Measurements from ENCODE around the gene PHLDA3.

The PHLDA3 gene

DNA sequence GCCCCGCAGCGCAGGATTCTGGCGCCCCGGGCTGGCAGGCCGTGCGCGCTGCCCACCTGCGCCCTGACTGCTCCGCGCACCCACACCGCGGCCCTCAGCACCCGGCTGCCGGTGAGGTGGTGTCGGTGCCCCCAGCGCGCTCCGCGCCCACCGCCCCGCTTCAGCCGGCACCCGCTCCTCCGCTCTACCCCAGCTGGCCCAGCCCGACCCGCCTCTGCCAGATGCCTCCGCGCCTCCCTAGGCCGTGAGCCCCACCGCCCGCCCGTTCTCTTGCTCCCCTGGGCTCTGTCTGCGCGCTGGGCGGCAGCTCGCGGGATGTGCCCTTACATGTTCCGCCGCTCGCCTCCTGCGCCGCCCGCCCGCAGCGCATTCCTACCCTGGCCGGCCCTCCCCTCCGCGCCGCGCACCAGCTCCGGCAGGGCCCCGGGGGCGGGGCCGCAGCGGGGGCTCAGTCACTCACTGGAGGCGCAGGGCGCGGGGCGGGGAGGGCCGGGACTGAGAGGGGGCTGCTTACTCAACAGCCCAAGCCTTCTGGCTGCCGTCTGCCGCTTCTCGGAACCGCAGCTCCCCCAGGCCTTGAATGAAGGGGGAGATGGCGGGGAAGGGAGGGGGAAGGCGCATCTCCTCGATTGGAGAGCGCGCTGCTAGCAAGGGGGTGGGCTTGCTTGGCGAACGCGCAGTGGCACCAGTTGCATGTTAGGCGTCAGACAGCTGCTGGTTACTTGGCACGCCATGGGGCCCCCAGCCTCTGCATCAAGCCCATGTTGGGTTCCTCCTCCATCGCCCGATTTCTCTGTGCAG is at the start of gene PHLDA3:
Gene PHLDA3, minus strand, starts transcription at position 345 of the 801 bp plus-strand sequence. CDS start 402 bp downstream, outside the sequence.
- in situ Hi-C loops (cut with HindIII; ENCODE audit: low sequenced_read_pairs) = no loop called here

DNA sequence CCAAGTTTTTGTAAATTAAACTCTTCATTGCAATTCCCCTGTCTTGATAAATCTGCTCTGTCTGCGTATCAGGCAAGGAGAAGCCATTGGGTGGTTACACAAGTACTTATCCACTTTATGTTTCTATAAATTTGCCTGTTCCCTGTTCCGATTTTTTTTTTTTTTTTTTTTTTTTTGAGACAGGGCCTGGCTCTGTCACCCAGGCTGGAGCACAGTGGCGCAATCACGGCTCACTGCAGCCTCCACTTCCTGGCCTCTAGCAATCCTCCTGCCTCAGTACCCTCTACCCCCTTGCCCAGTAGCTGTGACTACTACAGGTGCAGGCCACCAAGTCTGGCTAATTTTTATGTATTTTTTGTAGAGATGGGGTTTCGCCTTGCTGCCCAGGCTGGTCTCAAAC is 49.1 kb upstream of the PHLDA3 start:
- in situ Hi-C loops (cut with HindIII; ENCODE audit: low sequenced_read_pairs) = loop anchor here (5.0 kb wide), 5 partner anchors 39 to 394 kb away; no protein-coding TSS in a partner anchor

DNA sequence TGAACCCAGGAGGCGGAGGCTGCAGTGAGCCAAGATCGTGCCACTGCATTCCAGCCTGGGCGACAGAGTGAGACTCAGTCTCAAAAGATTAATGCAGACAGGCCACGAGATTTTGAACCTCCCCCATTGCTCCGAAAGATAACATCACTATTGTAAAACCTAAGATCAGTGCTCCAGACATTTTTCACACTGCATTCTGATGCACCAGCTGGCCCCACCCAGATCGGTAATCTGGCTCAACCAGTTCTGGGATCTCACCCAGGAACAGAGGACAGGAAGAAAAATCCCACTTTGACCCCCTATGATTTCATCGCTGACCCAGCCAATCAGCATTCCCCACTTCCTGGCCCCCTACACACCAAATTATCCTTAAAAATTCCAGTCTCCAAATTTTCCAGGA is 48.6 kb upstream of the PHLDA3 start:
- in situ Hi-C loops (cut with HindIII; ENCODE audit: low sequenced_read_pairs) = loop anchor here (5.0 kb wide), 5 partner anchors 40 to 395 kb away; no protein-coding TSS in a partner anchor

DNA sequence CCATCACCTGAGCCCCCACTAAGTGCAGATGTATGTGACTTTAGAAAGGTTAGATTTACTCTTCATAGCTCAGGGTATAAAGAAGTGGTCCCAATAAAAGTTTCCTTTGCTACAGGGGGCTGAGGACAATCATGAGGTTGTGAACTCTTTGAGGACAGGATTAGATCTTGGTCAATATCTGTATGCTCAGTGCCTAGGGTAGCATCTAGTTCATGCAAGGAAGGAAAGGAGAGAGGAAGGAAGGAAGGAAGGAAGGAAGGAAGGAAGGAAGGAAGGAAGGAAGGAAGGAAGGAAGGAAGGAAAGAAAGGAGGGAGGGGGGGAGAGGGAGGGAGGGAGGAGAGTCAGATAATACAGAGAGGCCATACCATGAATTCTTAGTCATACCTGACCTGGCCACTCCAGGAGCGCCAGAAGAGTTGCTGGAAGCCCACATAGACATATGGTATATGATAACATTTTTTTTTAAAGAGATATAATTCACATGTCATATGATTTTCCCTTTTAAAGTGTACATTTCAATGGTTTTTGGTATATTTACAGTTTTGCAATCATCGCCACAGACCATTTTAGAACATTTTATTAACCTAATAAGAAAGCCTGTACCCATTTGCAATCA is 47.6 kb upstream of the PHLDA3 start:
- in situ Hi-C loops (cut with HindIII; ENCODE audit: low sequenced_read_pairs) = loop anchor here (5.0 kb wide), 5 partner anchors 39 to 396 kb away; no protein-coding TSS in a partner anchor

DNA sequence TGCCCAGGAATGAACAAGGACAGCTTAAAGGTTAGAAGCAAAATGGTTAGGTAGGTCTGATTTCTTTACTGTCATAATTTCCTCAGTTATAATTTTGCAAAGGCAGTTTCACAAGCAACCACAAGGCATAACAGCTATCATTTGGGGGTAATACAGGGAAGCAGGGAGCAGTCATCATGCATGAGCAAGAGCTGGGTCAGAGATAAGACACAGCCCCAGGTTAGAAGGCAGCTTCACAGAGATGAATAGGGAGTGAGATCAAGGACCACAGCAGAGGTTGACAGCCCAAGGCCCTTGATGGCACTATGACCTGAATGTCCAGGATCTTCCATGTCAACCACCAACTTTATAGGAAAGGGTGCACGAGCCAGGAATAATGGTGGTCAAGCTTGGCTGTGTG is 46.9 kb upstream of the PHLDA3 start:
- in situ Hi-C loops (cut with HindIII; ENCODE audit: low sequenced_read_pairs) = loop anchor here (5.0 kb wide), 5 partner anchors 39 to 396 kb away; no protein-coding TSS in a partner anchor

DNA sequence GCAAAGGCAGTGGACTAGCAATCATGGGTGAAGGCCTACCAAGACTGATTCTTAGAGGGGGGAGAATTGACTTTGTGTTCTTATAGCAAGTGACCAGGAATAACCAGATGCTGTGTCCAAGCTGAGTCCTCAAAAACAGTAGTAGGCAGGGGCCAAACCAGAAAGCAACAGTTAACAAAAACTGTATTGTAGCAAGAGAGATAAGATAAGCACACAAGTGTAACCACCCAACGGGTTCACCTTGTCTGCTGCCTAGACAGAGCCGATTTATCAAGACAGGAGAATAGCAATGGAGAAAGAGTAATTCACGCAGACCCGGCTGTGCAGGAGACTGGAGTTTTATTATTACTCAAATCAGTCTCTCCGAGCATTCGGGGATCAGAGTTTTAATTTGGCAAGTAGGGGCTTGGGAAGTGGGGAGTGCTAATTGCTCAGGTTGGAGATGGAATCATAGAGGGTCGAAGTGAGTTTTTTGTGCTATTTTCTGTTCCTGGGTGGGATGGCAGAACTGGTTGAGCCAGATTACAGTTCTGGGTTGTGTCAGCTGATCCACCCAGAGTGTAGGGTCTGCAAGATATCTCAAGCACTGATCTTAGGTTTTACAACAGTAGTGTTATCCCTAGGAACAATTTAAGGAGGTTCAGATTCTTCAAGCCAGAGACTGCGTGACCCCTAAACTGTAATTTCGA is 46.2 kb upstream of the PHLDA3 start:
- in situ Hi-C loops (cut with HindIII; ENCODE audit: low sequenced_read_pairs) = loop anchor here (5.0 kb wide), 5 partner anchors 38 to 397 kb away; no protein-coding TSS in a partner anchor

DNA sequence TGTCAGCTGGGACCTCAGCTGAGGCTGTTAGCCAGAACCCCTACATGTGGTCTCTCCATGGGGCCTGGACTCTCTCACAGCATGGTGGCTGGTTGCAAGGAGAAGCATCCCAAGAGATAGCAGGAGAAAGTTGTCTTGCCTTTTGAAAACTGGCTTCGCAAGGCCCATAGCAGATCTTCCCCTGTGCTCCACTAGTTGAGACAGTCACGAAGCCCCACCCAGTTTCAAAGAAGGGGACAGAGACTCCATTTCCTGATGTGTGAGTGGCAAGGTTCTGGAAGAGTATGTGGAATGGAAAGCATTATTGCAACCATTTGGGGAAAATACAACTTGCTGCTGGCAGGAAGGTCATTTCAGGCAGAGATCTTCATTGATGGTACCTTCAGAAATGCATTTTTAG is 45.5 kb upstream of the PHLDA3 start:
- in situ Hi-C loops (cut with HindIII; ENCODE audit: low sequenced_read_pairs) = no loop called here

DNA sequence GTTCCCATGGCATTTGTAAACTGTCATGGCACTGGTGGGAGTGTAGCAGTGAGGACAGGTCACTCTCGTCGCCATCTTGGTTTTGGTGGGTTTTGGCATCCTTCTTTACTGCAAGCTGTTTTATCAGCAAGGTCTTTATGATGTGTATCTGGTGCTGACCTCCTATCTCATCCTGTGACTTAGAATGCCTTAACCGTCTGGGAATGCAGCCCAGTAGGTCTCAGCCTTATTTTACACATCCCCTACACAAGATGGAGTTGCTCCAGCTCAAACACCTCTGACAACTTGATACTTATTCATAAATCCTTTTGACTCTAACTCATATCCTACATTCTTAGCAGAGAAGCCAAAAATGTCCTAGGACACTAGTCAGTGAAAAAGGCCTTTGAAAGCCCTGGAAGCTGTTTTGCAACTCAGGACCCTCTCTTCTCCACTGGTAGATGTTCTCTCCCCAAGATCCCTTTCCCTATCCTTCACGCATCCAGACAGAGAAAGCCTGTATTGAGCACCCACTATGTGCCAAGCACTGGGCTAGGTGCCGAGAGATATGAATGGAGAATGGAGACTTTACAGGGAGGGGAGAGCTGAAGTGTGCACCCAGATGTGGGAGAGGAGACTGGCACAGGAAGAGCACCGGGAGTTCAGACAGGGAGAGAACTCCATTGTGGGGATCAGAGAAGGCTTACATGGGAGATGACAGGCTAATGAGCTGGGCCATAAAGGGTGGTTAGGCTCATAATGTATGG is 44.7 kb upstream of the PHLDA3 start:
- in situ Hi-C loops (cut with HindIII; ENCODE audit: low sequenced_read_pairs) = no loop called here

DNA sequence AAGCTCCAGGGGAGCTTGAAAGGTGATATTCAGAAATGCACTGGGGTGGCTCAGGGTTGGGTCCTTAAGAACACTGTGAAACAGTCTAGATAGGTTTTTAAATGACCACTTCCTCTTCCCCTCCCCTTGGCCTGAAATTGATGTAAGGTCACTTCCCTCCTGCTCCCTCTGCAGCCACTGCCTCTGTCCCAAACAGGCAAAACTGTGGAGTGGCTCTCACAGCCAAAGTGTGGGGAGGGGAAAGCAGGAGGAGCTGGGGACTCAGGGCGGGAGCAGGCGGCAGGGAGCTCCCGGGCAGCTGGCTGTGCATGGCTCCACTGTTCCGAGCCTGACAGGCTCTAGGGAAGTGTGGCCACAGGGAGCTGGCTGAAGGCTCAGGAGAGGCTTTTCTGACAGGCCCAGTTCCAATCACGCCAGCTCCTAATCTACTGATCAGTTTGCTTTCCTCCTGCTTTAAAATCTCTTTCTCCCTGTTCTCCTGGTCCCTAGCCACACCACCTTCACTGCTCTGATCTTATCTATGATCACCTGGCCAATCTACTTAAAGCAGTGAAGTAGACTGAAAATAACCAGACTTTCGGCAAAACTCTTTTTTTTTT is 43.1 kb upstream of the PHLDA3 start:
- in situ Hi-C loops (cut with HindIII; ENCODE audit: low sequenced_read_pairs) = no loop called here

DNA sequence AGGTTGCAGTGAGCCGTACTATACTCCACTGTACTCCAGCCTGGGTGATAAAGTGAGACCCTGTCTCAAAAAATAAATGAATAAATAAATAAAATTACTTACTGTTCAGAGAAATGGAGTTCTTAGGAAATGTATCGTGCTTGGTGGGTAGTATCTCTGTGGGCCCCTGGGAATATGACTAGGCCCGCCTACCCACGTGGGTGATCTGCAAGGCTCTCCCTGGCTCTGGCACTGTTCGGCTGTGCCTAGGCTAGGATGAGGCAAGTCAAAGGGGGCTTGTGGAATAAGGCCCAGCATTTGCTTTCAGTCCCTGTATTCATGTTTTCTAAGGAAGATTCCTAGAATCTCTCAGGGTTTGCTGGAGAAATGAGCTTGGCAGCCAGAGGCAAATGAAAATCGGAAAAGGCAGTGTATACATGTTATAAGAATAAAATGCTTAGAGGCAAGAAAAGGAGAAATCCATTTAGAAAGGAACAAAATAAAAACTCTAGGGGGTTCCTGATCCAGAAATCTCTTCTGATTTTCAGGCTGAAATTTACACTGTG is 42.5 kb upstream of the PHLDA3 start:
- in situ Hi-C loops (cut with HindIII; ENCODE audit: low sequenced_read_pairs) = no loop called here

DNA sequence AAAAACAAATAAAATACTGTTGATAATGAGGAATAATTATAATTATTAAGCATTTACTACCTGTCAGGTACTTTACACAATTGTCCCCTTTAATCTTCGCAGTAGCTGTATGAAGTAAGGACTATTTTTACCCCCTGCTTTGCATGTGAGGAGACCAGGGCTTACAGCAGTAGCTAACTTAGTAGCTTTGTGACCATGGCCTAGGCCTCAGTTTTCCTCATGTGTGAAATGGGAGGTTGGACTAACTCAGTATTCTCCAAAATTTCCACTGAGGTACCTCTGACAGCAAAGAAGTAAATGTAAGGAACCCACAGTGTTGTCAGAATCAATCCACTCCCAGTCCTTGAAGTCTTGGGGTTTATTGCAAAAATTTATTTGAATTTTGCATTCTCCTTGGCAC is 41.7 kb upstream of the PHLDA3 start:
- in situ Hi-C loops (cut with HindIII; ENCODE audit: low sequenced_read_pairs) = no loop called here

DNA sequence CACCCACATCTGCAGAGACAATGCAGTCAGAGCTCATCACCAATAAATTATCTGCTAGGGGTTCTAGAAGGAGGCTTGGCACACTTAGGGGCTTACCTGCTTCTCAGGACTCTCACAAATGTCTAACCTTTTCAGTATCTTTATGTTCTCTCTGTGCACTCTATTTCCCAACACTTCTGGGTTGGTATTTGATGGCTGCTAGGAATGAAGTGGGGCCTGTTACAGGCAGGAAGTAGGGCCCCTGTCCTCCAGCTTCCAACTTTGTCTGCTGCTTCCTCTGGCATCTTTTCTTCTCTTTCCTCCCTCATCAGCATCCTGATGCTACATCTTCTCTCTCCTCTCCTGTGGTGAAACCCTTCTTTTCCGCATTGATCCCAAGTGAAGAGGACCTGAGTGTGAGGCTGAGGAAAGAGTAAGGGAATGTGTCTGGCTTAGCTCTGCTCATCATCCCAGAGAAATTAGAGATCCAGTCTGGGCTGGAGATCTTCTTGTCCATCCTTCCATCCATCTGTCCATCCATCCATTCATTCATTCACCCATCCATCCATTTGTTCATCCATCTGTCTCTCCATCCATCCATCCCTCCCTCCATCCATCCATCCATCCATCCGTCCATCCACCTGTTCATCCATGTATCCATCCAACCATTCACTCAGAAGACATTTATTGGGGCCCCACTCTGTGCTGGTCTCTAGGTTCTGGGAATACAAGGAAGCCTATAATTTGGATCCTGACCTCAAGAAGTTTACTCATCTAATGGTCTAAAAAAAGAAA is 40.8 kb upstream of the PHLDA3 start:
- in situ Hi-C loops (cut with HindIII; ENCODE audit: low sequenced_read_pairs) = no loop called here

DNA sequence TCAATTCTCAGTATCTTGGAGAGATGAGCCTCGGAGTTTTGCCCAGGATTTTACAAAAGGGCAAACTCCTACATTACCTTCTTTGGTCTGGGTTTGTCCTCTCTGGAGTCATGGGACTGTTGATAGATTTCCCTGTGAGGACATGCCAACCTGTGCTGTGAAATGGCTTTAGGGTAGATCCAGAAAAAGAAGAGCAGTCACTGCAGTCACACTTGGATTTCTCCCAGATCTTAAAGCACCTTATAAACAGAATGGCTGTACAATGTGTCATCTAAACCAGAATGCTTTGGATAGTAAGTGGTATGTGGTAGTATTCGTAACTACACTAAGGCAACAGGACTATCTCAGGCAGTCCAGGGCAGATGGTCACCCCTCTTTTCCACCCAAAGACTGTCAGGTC is 39.8 kb upstream of the PHLDA3 start:
- in situ Hi-C loops (cut with HindIII; ENCODE audit: low sequenced_read_pairs) = no loop called here

DNA sequence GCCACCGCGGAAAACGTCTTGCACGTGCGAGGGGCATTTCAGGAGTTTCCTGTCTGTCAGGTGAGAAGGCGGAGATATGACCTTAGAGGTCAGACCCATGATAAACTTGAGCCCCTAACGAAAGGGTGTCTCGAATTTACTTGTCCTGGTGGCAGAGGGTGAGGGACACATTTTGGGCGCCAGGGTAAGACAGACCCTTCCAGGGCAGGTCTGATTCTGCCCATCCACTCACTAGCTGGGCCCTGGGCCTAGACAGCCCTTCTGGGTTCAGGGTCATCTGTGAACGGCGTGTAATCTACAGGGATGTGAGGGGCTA is 38.3 kb upstream of the PHLDA3 start:
- in situ Hi-C loops (cut with HindIII; ENCODE audit: low sequenced_read_pairs) = no loop called here

DNA sequence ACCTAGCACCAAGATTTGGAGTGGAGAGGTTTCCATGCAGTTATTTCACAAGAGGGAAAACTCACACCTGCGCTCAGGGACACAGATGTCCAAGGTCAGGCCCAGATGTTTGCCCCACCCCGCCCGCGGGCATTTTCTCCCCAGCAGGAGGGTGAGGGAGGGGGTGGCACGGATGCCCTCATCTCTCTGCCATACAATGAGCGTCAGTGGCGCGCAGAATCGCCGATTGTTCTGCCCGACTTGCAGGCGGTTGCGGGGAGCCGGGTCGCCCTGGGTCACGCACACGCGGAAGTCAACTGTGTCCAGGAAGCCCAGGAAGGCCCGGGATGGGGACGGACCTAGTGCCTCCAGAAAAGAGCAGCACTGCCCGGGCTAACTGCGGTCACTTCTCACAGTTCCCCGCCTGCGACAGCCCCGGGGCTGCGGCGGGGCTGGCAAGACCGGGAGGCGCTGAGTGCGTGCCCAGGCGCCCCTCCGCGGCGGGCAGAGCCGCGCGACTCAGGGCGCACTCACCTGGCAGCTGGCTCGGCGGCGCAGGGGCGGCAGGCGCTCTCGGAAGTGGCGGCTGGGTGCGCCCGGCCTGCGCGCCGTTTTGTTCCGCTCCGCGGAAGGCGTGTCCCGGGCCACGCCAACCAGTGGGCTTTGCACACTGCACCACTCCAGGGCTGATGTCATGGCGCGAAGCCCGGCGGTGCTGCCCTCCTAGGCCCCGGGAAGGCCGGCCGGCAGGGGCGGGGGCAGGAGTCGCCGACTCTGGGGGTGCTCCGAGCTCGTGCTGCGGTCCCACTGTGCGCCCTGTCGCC is 37.8 kb upstream of the PHLDA3 start, which contains the start of gene CSRP1:
Gene CSRP1, minus strand, starts transcription at position 567 of the 803 bp plus-strand sequence. CDS start 10,820 bp downstream, outside the sequence.
- in situ Hi-C loops (cut with HindIII; ENCODE audit: low sequenced_read_pairs) = no loop called here

DNA sequence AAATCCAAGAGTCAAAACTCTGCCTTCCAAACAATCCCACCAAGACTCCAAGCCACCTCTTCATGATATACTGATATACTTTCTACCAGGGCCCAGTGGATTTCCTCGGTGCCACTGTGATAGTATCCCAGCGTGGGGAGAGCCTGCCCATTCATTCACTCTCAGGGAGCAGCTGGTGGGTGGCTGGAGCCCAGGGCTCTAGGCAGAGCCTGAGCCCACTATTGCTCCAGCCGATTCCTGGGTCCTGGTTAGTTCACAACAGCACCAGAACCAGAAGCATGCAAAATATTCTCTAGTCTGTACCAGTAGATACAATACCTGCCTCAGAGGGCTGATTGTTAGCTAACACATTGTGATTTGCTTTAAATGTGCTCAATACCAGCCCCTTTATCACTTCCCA is 37.1 kb upstream of the PHLDA3 start:
- in situ Hi-C loops (cut with HindIII; ENCODE audit: low sequenced_read_pairs) = no loop called here

DNA sequence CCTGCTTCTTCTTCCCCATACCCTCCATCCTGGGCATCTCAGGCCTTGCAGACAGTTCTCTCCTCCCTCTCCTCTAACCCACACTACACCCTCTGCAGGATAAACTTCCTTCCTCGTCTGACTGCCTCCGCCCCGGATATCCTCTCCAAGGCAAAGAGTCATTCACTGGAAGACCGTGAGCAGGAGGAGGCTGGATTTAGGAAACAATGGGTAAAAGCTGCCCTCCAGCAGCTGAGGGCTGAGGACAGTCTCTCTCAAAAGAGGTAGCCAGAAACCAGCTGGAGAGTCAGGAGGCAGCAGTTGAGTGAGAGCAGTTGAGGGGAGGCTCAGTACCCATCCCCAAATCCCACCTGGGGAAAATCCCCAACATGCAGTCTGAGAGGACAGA is 36.5 kb upstream of the PHLDA3 start:
- in situ Hi-C loops (cut with HindIII; ENCODE audit: low sequenced_read_pairs) = no loop called here

DNA sequence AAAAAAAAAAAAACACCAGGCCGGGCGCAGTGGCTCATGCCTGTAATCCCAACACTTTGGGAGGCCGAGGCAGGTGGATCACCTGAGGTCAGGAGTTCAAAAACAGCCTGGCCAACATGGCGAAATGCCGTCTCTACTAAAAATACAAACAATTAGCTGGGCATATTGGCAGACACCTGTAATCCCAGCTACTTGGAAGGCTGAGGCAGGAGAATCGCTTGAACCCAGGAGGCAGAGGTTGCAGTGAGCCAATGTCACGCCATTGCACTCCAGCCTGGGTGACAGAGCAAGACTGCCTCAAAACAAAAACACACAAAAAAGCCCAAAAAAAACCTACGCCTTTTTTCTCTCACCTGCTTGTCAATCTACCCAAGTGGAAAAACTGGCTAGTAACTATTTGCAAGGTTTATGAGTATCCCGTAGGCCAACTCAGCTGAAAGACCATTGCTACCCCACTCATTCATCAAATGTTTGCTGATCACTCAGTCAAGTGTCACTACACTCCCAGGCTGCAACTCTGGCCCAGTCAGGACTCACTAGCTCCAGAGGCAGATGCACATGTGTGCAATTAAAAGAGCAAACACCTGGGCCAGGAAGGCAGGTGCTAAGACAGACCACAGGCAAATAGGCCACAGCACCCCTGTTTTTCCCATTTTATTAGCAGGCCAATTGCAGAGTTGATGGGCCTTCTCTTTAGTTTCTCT is 36.0 kb upstream of the PHLDA3 start:
- in situ Hi-C loops (cut with HindIII; ENCODE audit: low sequenced_read_pairs) = no loop called here

All from endothelial cell of hepatic sinusoid (primary cell).